Transverse colon (tissue), 4 donors: ENCODE results near the gene MTPN.

Experiments
- EP300 ChIP-seq: sonication (generic); formaldehyde crosslinking; IDR thresholded peaks from one replicate; pipeline ENCODE4 v1.6.1; 2017; ENCODE audit warnings: antibody characterized with exemption, low read depth
- POLR2A ChIP-seq: fragments of 450-650 bp; IDR thresholded peaks from one replicate; pipeline ENCODE4 v1.6.1; 2016; ENCODE audit warnings: antibody characterized with exemption, mild to moderate bottlenecking, moderate library complexity
- POLR2AphosphoS5 ChIP-seq, 3 donors: sonication (generic); formaldehyde crosslinking; IDR thresholded peaks; one replicate each; pipeline ENCODE4 v1.6.1; 2016; ENCODE audit warnings: antibody characterized with exemption in 3 of 3
- TF ChIP-seq, protein P1 (sequence below), 5 experiments: fragments of 200-600 bp in 3 of 5; fragments of 450-650 bp in 2 of 5; sonication (generic) in 3 of 5; IDR thresholded peaks; 1 replicate in 2 of 5; 2 replicates in 3 of 5; pipeline ENCODE4 v1.5.1; 2016 to 2017; ENCODE audit warnings: antibody characterized with exemption in 5 of 5, inconsistent platforms in 3 of 5, mild to moderate bottlenecking in 2 of 5, moderate library complexity in 1 of 5

DNA sequence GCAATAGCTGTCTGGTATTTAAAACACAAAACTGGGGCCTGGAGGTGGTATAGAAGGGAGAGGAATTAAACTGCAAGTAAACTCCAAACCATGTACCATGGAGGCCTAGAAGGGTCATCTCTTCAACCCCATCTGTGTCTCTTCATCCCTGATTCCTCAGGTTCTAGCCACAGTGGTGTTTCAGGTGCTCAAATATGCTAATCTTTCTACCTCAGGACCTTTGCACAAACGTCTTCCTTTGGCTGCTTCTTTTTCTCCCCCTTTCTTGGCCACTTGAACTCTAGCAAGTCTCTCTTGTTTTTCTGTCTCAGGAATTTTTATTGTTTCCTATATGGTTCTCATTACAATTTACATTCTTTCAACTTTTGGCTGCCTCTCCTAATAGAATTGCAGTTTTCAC lies 25.6 kb upstream of the MTPN start:
- TF ChIP-seq, protein P1, sequence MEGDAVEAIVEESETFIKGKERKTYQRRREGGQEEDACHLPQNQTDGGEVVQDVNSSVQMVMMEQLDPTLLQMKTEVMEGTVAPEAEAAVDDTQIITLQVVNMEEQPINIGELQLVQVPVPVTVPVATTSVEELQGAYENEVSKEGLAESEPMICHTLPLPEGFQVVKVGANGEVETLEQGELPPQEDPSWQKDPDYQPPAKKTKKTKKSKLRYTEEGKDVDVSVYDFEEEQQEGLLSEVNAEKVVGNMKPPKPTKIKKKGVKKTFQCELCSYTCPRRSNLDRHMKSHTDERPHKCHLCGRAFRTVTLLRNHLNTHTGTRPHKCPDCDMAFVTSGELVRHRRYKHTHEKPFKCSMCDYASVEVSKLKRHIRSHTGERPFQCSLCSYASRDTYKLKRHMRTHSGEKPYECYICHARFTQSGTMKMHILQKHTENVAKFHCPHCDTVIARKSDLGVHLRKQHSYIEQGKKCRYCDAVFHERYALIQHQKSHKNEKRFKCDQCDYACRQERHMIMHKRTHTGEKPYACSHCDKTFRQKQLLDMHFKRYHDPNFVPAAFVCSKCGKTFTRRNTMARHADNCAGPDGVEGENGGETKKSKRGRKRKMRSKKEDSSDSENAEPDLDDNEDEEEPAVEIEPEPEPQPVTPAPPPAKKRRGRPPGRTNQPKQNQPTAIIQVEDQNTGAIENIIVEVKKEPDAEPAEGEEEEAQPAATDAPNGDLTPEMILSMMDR (IDR thresholded peaks at IDR 0.05): no peak
- TF ChIP-seq POLR2A: no peak
- no peak for TF ChIP-seq POLR2AphosphoS5 (IDR thresholded peaks at IDR 0.05)
- no peak for TF ChIP-seq EP300
